KMS-11 (cell line): ENCODE measurements around the gene NTM.
"Not testable (repeated sequence)": the region's sequence is repeated elsewhere in the genome, so short reads cannot be mapped to it uniquely, and the experiment has no call there.

ENCODE experiments used
- H2AFZ ChIP-seq: fragments of 200-600 bp; sonication (generic); 2 replicates; pipeline ENCODE4 v1.6.1; 2016; ENCODE audit warnings: antibody characterized with exemption, mixed run types, low read depth
- H3K27ac ChIP-seq: fragments of 200-600 bp; sonication (generic); 2 replicates; pipeline ENCODE4 v1.6.1; 2016; ENCODE audit warnings: mild to moderate bottlenecking, mixed run types
- H3K27me3 ChIP-seq: fragments of 200-600 bp; sonication (generic); 2 replicates; pipeline ENCODE4 v1.6.1; 2017; ENCODE audit warnings: mild to moderate bottlenecking, low read depth, mixed run types, moderate library complexity; ENCODE audit not compliant: insufficient read depth
- H3K36me3 ChIP-seq: fragments of 200-600 bp; sonication (generic); 2 replicates; pipeline ENCODE4 v1.6.1; 2017; ENCODE audit warnings: mild to moderate bottlenecking, mixed run types; ENCODE audit not compliant: insufficient read depth
- H3K4me1 ChIP-seq: fragments of 200-600 bp; sonication (generic); 2 replicates; pipeline ENCODE4 v1.6.1; 2016; ENCODE audit warnings: mild to moderate bottlenecking, low read depth, mixed run types; ENCODE audit not compliant: poor library complexity, severe bottlenecking
- H3K4me2 ChIP-seq: fragments of 200-600 bp; sonication (generic); 2 replicates; pipeline ENCODE4 v1.7.0; 2016; ENCODE audit warnings: mild to moderate bottlenecking, mixed run types
- H3K4me3 ChIP-seq: fragments of 200-600 bp; sonication (generic); IDR thresholded peaks from 2 replicates; pipeline ENCODE4 v1.6.1; 2017; ENCODE audit warnings: low read depth, low read length, mixed read lengths; ENCODE audit not compliant: insufficient read depth
- H3K79me2 ChIP-seq: fragments of 200-600 bp; sonication (generic); 2 replicates; pipeline ENCODE4 v1.6.1; 2016; ENCODE audit warnings: low read depth, mixed run types; ENCODE audit not compliant: insufficient read depth
- H3K9ac ChIP-seq: fragments of 200-600 bp; sonication (generic); 2 replicates; pipeline ENCODE4 v1.6.1; 2016; ENCODE audit warnings: mild to moderate bottlenecking, mixed run types
- H4K20me1 ChIP-seq: fragments of 200-600 bp; sonication (generic); 2 replicates; pipeline ENCODE4 v1.6.1; 2016; ENCODE audit warnings: mild to moderate bottlenecking, mixed run types; ENCODE audit not compliant: insufficient read depth
- CTCF ChIP-seq: fragments of 200-600 bp; sonication (generic); conservative IDR thresholded peaks from 2 replicates; pipeline ENCODE4 v1.6.1; 2017; ENCODE audit warnings: low read depth, mild to moderate bottlenecking, antibody characterized with exemption, low read length, moderate library complexity, mixed read lengths

The NTM gene

GRCh38 chr11:132064987-132065620 is 694.7 kb downstream of the NTM start:
- no peaks in the 10 kb centered on the region for H3K36me3 ChIP-seq
- no peaks in the 10 kb centered on the region for H4K20me1 ChIP-seq
- H3K9ac ChIP-seq, result no peak overlapping the region
- no peaks in the 10 kb centered on the region for H3K79me2 ChIP-seq
- no peak overlapping the region for H3K4me2 ChIP-seq
- no peak for TF ChIP-seq CTCF
- H2AFZ ChIP-seq, result no peak overlapping the region
- no peak overlapping the region for H3K27ac ChIP-seq
- H3K4me3 ChIP-seq, result no peak overlapping the region
- H3K27me3 ChIP-seq, result no peaks in the 10 kb centered on the region
- H3K4me1 ChIP-seq, result peaks cover 32% of the 10 kb centered on the region

- no peaks in the 10 kb centered on the region for H3K27me3 ChIP-seq
- H2AFZ ChIP-seq, result no peak overlapping the region
- no peaks in the 10 kb centered on the region for H4K20me1 ChIP-seq
- no peak for TF ChIP-seq CTCF
- no peaks in the 10 kb centered on the region for H3K79me2 ChIP-seq
- no peaks in the 10 kb centered on the region for H3K36me3 ChIP-seq
- H3K9ac ChIP-seq, result no peak overlapping the region
- no peak overlapping the region for H3K27ac ChIP-seq
- no peak overlapping the region for H3K4me2 ChIP-seq
- H3K4me1 ChIP-seq, result peaks cover 3% of the 10 kb centered on the region
- no peak overlapping the region for H3K4me3 ChIP-seq
Observed at GRCh38 chr11:132068556-132068955, 698.1 kb downstream of the NTM start.

GRCh38 chr11:132069593-132069992 is 699.2 kb downstream of the NTM start:
- not testable (repeated sequence) for H3K9ac ChIP-seq, H3K79me2 ChIP-seq, H3K4me3 ChIP-seq, H3K27ac ChIP-seq, H3K4me1 ChIP-seq, H2AFZ ChIP-seq, H3K27me3 ChIP-seq, H4K20me1 ChIP-seq, H3K36me3 ChIP-seq, H3K4me2 ChIP-seq

- H3K27ac ChIP-seq, H3K36me3 ChIP-seq, H4K20me1 ChIP-seq, H3K4me2 ChIP-seq, H3K9ac ChIP-seq, H2AFZ ChIP-seq, H3K27me3 ChIP-seq, H3K79me2 ChIP-seq, H3K4me1 ChIP-seq, H3K4me3 ChIP-seq: not testable (repeated sequence)
Observed at GRCh38 chr11:132070907-132071306, 700.5 kb downstream of the NTM start.

- no peak overlapping the region for H2AFZ ChIP-seq
- no peaks in the 10 kb centered on the region for H3K79me2 ChIP-seq
- no peak for TF ChIP-seq CTCF
- H3K4me2 ChIP-seq, result no peak overlapping the region
- no peaks in the 10 kb centered on the region for H3K4me1 ChIP-seq
- H3K4me3 ChIP-seq, result no peak overlapping the region
- no peak overlapping the region for H3K27ac ChIP-seq
- H4K20me1 ChIP-seq, result no peaks in the 10 kb centered on the region
- H3K9ac ChIP-seq, result no peak overlapping the region
- H3K27me3 ChIP-seq, result no peaks in the 10 kb centered on the region
- H3K36me3 ChIP-seq, result no peaks in the 10 kb centered on the region
Observed at GRCh38 chr11:132072044-132072857, 701.8 kb downstream of the NTM start.
